Gastrocnemius medialis (tissue), 4 donors: ENCODE data around the gene RABEP2. TPM values are rescaled to one million over a fixed set of nuclear protein-coding genes. Genes with fewer than 3 reads are reported as not detected.

Experiments
- ATAC-seq, 2 donors: fragments of 150-250 bp; one replicate each; pipeline ENCODE4 v1.9.1; 2016
- DNase-seq, 2 donors: peaks; one replicate each; pipeline ENCODE4 v3.0.0-alpha.2; 2019
- H3K27ac ChIP-seq, 4 donors: fragments of 200-600 bp; sonication (generic); 1 replicate in 1 of 4; 2 replicates in 3 of 4; pipeline ENCODE4 v1.5.1; 2016 to 2018; ENCODE audit warnings: mild to moderate bottlenecking in 2 of 4, moderate library complexity in 1 of 4
- H3K27me3 ChIP-seq, 3 donors: fragments of 200-600 bp; sonication (generic) in 2 of 3; 1 replicate in 1 of 3; 2 replicates in 2 of 3; pipeline versions ENCODE4 v1.5.1 to v1.6.0; 2016 to 2019; ENCODE audit warnings: mild to moderate bottlenecking in 1 of 3, moderate library complexity in 1 of 3
- H3K36me3 ChIP-seq, 2 donors: fragments of 200-600 bp; sonication (generic) in 1 of 2; one replicate each; pipeline ENCODE4 v1.5.1; 2017 to 2018
- H3K4me1 ChIP-seq, 2 donors: fragments of 200-600 bp; sonication (generic) in 1 of 2; one replicate each; pipeline ENCODE4 v1.5.1; 2016 to 2017; ENCODE audit warnings: mild to moderate bottlenecking in 2 of 2
- H3K4me3 ChIP-seq, 4 donors: fragments of 200-600 bp; sonication (generic) in 3 of 4; 1 replicate in 1 of 4; 2 replicates in 3 of 4; pipeline ENCODE4 v1.5.1; 2016 to 2019; ENCODE audit warnings: mild to moderate bottlenecking in 2 of 4
- H3K9me3 ChIP-seq, 3 donors: fragments of 200-600 bp; sonication (generic) in 2 of 3; 1 replicate in 1 of 3; 2 replicates in 2 of 3; pipeline ENCODE4 v1.5.1; 2016 to 2019
- POLR2A ChIP-seq, 2 donors: fragments of 450-650 bp; IDR thresholded peaks; one replicate each; pipeline ENCODE4 v1.6.1; 2017; ENCODE audit warnings: antibody characterized with exemption in 2 of 2, mild to moderate bottlenecking in 2 of 2, moderate library complexity in 2 of 2
- in situ Hi-C, 4 donors: fragments of 200-750 bp; cut with MboI; loops; one replicate each; pipeline versions ENCODE4 v1.15.0 to v1.8.0; 2017; ENCODE audit warnings: low sequenced_read_pairs in 4 of 4
- intact Hi-C: fragments of 100-400 bp; cut with DNase I; formaldehyde crosslinking; loops from one replicate; pipeline ENCODE4 v1.15.1; 2023; ENCODE audit warnings: low total_unique reads
- total RNA-seq, 4 donors: library from RNA; depleted of rRNA; stranded (reverse); fragments of >200 nt; gene quantifications; one replicate each; pipeline versions ENCODE4 v1.1.0 to v1.2.3, GENCODE V29; 2016
- TF ChIP-seq, protein P1 (sequence below), 5 experiments: fragments of 450-650 bp in 3 of 5; fragments of 200-600 bp in 2 of 5; sonication (generic) in 2 of 5; IDR thresholded peaks in 4 of 5; conservative IDR thresholded peaks in 1 of 5; 1 replicate in 4 of 5; 2 replicates in 1 of 5; pipeline ENCODE4 v1.5.1; 2016 to 2019; ENCODE audit warnings: antibody characterized with exemption in 5 of 5, mild to moderate bottlenecking in 3 of 5, moderate library complexity in 3 of 5

The RABEP2 gene
- total RNA-seq, 4 donors from 2014 or later: 2.9 to 13.9 (median 6.4) TPM

DNA sequence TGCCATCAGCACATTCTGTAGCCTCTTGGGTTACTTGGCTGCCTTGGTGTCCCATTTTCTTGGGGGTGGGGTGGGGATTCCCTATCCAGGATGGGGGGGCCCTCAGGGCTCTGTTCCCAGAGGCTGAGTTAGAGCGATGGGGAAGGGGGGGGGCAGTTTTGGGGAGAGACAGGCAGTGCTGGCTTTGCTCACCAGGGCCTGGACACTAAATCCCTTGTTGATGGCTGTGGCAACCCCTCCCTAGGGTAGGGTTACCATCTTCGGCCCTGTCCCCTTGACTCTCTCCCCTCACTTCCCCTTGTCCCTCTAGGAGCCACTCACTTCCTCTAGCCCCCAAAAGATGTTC, 47.4 kb downstream of the RABEP2 start:
- in situ Hi-C loops (loop anchor here in 1 of 4 donors (10.0 kb wide), 1 partner anchor 67 kb away; no protein-coding TSS in a partner anchor), intact Hi-C loops (loop anchor here (10.0 kb wide), 1 partner anchor 343 kb away; the partner anchor contains the start of gene NUPR1)
- H3K4me1 ChIP-seq: peaks cover 38 to 57% of the 10 kb centered on the region in 2 donors
- no peaks in the 10 kb centered on the region for H3K27me3 ChIP-seq
- peak in 1 of 2 donors; percentile 59 for DNase-seq
- peaks cover 0 to 6% of the 10 kb centered on the region in 2 donors for H3K36me3 ChIP-seq
- TF ChIP-seq POLR2A (IDR thresholded peaks at IDR 0.05): no peak
- TF ChIP-seq, protein P1, sequence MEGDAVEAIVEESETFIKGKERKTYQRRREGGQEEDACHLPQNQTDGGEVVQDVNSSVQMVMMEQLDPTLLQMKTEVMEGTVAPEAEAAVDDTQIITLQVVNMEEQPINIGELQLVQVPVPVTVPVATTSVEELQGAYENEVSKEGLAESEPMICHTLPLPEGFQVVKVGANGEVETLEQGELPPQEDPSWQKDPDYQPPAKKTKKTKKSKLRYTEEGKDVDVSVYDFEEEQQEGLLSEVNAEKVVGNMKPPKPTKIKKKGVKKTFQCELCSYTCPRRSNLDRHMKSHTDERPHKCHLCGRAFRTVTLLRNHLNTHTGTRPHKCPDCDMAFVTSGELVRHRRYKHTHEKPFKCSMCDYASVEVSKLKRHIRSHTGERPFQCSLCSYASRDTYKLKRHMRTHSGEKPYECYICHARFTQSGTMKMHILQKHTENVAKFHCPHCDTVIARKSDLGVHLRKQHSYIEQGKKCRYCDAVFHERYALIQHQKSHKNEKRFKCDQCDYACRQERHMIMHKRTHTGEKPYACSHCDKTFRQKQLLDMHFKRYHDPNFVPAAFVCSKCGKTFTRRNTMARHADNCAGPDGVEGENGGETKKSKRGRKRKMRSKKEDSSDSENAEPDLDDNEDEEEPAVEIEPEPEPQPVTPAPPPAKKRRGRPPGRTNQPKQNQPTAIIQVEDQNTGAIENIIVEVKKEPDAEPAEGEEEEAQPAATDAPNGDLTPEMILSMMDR (IDR thresholded peaks at IDR 0.05 in 4 of 5, conservative IDR thresholded peaks at IDR 0.05 in 1 of 5): no peak
- ATAC-seq: peak in 1 of 2 donors; percentile 24
- H3K4me3 ChIP-seq: peak overlapping the region in 2 of 4 donors; percentile 73 to 77
- peak overlapping the region; percentile 83 to 92 (median 90) for H3K27ac ChIP-seq
- H3K9me3 ChIP-seq: no peaks in the 10 kb centered on the region

DNA sequence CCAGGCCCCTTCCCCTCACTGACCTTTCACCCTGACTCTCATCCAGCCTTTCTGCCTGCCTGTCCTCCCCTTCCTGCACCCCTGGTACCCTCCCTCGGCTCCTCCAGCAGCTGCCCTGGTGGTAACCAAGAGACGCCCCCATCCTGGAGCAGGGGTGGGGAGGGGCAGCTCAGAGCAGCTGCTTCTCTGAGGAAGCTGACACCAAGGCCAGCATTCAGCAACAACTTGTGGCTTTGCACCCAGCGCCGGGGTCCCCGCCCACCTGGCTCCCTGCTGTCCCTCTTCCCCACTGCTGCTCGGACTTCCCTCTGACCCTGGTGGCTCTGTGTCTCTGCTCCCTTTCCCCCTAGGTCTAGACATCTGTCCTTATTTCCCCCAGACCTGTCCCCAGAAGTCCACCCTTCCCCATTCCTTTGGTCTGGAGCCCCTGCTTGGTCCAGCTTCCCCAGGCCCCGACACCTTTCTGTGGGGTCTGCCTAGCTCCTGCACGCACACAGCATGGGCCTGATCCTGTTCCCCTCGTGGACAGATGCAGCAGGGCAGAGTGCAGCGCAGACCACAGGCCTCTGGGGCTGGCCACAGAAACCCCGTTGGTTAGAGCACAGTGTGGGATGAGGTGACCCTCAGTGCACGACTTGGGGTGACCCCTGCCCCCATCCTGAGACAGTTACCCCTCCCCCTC, 47.9 kb downstream of the RABEP2 start:
- Histone ChIP-seq H3K36me3 (peaks cover 0 to 12% of the 10 kb centered on the region in 2 donors), H3K4me3 (no peak overlapping the region), H3K27me3 (no peaks in the 10 kb centered on the region), H3K9me3 (no peaks in the 10 kb centered on the region), H3K4me1 (peaks cover 38 to 57% of the 10 kb centered on the region in 2 donors), H3K27ac (peak overlapping the region; percentile 83 to 92 (median 90))
- DNase-seq (peak in 1 of 2 donors; percentile 43), ATAC-seq (no peak)
- intact Hi-C loops: loop anchor here (10.0 kb wide), 1 partner anchor 342 kb away; the partner anchor contains the start of gene NUPR1
- in situ Hi-C loops: loop anchor here in 1 of 4 donors (10.0 kb wide), 1 partner anchor 68 kb away; no protein-coding TSS in a partner anchor
- TF ChIP-seq POLR2A (IDR thresholded peaks at IDR 0.05): no peak
- TF ChIP-seq, protein P1 (IDR thresholded peaks at IDR 0.05 in 4 of 5, conservative IDR thresholded peaks at IDR 0.05 in 1 of 5): no peak

DNA sequence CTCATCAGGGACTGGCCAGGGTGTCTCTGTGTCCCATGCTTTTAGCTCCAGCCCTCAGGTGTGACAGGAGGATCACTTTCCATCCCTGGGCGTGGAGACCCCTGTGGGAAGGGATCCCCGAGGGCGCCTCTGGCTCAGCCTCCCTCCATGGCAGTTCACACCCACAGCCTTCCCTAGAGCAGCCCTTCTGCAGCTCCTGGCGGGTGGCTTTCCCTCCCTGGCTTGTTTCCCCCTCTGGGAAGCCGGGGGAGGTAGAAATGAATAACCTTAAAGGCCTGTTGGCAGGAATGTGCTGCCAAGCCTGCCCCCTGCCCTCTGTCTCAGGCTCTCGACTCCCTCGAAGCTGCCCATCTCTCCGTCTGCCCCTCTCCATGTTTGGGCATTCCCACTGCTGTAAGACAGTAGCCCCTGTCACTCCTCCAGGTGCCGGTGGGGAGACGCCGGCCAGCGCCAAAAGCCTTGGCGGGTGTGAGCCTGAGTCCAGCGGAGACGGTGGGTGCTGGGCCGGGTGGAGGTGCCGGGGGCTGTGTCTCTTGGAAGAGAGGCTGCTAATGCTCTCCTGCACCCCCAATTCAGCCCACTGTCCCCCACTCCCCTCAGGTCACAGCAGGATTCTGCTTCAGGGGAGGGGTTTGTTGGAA, 48.9 kb downstream of the RABEP2 start:
- Histone ChIP-seq H3K4me1 (peaks cover 38 to 56% of the 10 kb centered on the region in 2 donors), H3K27me3 (no peaks in the 10 kb centered on the region), H3K4me3 (no peak overlapping the region), H3K36me3 (peaks cover 0 to 21% of the 10 kb centered on the region in 2 donors), H3K9me3 (no peaks in the 10 kb centered on the region), H3K27ac (peak overlapping the region; percentile 83 to 92 (median 90))
- ATAC-seq (no peak), DNase-seq (peak in 1 of 2 donors; percentile 53)
- intact Hi-C loops: loop anchor here (10.0 kb wide), 1 partner anchor 341 kb away; the partner anchor contains the start of gene NUPR1
- TF ChIP-seq, protein P1 (IDR thresholded peaks at IDR 0.05 in 4 of 5, conservative IDR thresholded peaks at IDR 0.05 in 1 of 5): no peak
- no peak for TF ChIP-seq POLR2A (IDR thresholded peaks at IDR 0.05)
- in situ Hi-C loops: loop anchor here in 1 of 4 donors (10.0 kb wide), 1 partner anchor 69 kb away; no protein-coding TSS in a partner anchor

DNA sequence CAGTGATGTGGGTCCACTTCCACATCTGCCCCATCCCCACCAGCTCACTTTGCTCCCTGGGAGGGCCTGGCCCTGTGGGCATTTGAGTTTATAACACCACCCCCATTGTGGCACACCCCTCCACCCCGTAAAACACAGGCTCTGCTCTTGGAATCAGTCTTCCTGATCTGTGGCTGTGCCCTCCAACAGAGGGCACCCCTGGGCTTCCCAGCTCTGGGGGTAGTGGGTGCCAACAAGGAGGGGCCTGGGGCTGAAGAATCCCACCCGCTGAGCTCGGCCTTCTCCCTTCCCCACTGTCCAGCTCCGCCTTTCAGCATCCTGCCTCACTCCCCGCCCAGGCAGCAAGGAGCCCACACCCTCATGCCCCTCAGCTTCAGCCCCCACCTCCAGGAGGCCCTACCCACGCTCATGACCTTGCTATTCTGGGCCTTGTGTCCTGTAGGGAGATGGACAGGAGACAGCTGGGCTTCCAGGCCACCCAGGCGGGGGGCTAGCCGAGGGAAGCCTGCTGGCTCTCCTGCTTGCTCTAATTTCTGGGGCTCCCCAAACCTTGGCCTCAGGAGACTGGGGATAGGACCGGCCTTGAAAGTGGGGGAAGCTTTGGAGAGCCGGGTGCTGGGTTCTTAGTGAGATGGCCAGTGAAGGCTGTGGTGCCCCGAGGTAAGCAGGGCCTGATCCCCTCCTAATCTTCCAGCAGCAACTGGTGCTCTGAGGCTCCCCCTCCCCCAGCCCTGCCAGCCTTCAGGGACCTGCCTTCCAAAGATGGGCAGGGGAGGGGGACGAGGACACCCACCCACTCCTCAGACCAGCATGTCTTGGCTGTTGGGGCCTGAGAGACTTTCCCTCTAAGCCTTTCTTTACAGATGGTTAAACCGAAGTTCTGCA, 49.7 kb downstream of the RABEP2 start:
- intact Hi-C loops: loop anchor here (1.0 to 10.0 kb wide), 2 partner anchors 70 to 341 kb away; partner anchors contain the start of gene NUPR1
- Histone ChIP-seq H3K4me1 (peaks cover 32 to 50% of the 10 kb centered on the region in 2 donors), H3K4me3 (no peak overlapping the region), H3K36me3 (peaks cover 0 to 27% of the 10 kb centered on the region in 2 donors), H3K27ac (peak overlapping the region; percentile 83 to 92 (median 90)), H3K9me3 (no peaks in the 10 kb centered on the region), H3K27me3 (no peaks in the 10 kb centered on the region)
- in situ Hi-C loops: loop anchor here in 1 of 4 donors (10.0 kb wide), 1 partner anchor 69 kb away; no protein-coding TSS in a partner anchor
- peak; percentile 26 to 33 for ATAC-seq
- TF ChIP-seq POLR2A (IDR thresholded peaks at IDR 0.05): peak in 1 of 2 donors; percentile 26
- TF ChIP-seq, protein P1 (IDR thresholded peaks at IDR 0.05 in 4 of 5, conservative IDR thresholded peaks at IDR 0.05 in 1 of 5): peak in 3 of 5 experiments; percentile 28 to 38 (median 37)
- DNase-seq: peak in 1 of 2 donors; percentile 73
